Measurements from ENCODE around the gene ARHGAP9.
A peak's percentile ranks its signal among the peaks of the same experiment; 100 is the strongest.

- peak; percentile 94 to 98 for TF ChIP-seq CTCF (conservative IDR thresholded peaks at IDR 0.05 in 1 of 2, IDR thresholded peaks at IDR 0.05 in 1 of 2; ENCODE audit: low read depth in 1 of 2, low read length in 2 of 2)
- no peak for TF ChIP-seq EZH2 (IDR thresholded peaks at IDR 0.05; ENCODE audit: low read length, missing control alignments)
These were observed 26.6 kb downstream of the ARHGAP9 start for GRCh38 chr12:57452937-57453509.
